ENCODE results near the gene TMEM209.
"Not testable (repeated sequence)": the region's sequence is repeated elsewhere in the genome, so short reads cannot be mapped to it uniquely, and the experiment has no call there.

Gene TMEM209

DNA sequence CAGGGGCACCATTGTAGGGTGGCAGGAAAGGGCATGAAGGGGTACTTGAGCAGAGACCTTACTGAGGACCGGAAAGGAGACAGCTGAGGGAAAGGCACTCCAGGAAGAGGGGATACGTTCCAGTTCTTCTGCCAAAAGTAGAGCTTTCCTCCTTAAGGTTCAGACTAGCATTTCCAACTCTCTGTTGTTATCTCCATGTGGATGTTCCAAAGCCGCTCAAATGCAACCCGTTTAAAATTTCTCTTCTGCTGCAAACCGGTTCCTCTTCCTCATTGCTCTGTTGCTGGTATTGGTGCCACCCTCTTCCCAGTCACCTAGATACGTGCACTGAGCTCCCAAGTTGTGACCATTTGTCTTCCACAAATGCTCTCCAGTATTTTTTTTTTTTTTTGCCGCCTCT, 47.5 kb downstream of the TMEM209 start:
- no peak for DNase-seq

DNA sequence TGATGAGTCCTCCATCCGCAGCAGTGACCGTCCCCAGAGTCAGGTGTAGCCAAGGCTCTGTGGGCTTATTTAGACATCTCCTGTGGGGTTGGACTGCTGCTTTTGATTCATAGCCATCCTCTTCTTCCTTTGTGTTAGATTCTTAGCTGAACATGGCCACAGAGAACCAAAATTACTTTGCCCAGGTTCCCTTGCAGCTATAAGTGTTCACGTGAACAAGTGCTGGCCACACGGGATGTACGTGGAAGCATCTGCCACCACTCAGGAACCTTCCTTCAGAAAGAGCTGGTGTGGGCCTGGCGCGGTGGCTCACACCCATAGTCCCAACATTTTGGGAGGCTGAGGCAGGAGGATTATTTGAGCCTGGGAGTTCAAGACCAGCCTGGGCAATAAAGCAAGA, 49.1 kb downstream of the TMEM209 start:
- DNase-seq, result no peak

DNA sequence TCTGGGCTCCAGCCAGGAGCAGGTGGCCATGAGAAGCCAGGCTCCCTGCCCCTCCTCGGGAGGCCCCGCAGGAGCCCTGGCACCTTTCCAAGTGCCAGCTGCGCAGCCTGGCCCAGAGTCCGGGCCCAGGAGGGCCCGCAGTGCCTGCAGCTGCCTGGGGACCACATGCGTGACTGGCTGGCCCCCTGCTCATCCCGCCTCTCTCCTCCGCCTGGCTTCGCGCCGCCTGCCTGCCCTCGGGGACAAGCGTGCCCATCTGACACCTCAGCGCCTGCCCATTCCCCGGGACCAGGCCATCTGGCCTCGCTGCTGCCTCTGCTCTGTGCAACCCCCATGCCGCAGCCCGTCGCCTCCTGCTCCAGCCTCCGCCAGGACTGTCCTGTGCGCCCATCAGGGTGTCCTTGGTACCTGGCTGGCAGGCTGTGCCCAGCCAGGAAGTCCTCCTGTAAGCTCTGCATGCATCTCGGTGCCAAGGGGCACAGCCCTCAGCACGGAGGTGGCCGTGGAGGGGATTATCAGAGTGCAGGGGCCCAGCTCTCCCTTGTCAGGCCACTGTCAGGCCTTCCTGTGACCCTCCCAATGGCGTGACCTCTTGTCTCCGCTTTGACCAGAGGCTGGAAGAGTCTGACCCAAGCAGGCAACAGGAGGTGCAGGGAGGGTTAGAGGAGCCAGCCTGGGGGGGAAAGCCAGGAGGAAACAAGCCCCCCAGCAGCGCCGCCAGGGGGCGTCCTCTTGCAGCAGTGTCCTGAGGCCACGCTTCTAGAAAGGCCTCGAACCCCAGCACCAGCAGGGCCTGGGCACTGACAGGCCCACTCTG, 50.5 kb downstream of the TMEM209 start:
- no peak for DNase-seq

DNA sequence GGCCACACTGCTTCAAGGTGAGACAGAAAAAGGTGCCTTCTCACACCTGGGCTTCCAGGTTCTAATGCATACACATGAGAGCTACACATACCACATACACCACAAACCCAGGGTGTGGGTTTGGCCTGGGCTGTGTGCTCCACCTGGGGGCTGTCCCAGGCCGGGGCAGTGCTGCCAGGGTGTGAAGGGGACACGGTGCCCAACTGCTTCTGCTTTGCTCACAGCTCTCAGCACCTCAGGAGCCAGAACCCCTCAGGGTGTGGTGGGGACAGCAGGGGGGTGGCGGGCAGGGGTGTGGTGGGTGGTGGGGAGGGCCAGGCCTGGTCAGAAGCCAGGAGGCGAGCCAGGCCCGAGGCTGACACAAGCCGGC, 51.1 kb downstream of the TMEM209 start:
- DNase-seq, result no peak

DNA sequence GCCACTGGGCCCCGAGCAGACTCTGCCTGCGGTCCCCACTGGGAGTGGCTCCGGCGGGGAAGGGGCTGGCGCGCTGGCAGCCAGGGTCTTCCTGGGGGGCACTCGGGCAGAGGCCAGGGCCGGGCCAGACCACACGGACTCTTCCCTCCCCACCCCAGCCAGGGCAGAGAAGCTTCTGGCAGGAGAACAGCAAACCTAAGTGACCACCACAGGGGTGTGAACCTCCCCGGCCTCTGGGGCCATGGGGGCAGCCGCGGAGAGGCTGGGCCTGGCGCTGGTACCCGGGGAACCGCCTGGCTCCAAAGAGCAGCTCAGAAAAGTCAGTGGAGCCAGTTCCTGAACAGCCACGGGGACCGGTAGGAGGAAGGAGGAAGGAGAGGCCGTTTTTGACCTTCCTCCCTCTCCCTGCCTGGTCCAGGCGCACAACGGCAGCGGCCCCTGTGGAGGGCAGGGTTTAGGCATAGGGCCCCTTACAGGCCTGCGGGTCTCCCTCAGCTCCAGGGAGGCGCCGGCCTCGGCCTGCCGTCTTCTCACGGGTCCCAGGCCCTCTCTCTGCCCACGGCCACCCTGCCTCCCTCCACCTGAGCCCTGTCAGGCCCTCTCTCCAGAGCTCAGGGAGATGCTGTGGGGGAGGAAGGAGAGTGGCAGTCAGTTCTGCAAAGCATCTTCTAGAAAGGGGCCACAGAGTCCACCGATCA, 51.8 kb downstream of the TMEM209 start:
- DNase-seq, result no peak

DNA sequence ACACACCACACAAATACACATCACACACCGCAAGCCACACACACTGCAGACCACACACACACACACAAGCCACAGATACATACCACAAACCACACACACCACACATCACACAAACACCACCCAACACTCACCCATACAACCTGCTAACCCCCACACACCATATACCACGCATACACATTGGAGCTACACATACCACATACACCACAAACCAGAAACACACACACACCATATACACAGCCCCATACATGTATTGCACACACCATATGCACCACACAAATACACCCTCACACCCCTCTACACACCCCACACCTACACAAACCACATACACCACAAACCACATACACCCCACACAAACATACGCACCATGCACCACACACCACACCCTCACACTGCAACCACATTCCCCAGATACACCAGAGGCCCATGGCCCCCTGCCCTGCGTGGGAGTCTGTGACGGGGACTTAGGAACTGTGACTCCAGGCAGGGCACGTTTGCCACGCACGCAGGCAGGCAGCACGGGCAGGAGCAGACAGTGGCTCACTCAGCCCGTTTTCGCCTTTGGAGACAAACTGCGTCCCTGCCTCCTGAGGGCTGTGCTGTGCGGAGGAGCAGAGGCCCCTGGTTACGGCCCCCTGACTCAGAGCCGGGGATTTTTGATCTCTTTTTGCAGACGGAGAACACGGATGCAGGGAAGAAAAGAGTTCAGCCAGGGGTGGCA, 52.6 kb downstream of the TMEM209 start:
- no peak for DNase-seq

DNA sequence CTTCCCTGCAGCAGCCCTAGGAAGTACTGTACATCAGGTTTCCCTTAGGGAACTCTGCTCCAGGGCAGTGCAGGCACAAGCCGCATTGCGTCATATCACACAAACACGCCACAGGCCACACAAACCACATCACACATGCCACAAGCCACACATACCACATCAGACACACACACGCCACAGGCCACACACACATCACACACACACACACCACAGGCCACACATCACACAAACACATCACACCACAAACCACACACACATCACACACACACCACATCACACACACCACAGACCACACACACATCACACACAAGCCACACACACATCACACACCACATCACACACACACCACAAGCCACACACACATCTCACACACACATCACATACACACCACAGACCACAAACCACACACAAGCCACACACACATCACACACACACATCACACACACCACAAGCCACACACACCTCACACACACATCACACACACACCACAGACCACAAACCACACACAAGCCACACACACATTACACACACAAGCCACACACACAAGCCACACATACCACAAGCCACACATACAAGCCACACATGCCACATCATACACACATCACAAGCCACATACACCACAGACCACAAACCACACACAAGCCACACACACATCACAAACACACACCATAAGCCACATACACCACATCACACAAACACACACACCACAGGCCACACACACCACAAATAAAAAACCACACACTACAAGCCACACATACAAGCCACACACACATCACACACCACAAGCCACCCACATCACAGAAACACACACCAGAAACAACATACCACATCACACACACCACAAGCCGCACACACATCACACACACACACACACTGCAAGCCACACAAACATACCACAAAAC, 53.4 kb downstream of the TMEM209 start:
- DNase-seq, result no peak

DNA sequence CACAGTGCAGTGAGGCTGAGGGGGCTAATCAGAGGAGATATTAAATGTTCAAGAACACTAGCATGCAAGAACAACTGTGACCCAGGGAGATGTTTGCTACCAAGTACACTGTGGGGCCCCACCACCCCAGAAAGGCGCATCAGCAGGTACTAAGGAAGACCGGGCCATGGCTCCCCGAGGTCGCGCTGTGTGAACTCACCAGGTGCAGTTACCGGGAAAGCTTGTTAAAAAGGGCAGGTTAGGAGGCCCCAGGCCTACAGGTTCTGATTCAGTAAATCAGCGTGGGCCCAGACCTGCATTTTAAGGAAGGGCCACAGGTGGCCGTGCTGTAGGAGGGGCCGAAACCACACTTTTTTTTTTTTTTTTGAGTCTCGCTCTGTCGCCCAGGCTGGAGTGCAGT, 54.6 kb downstream of the TMEM209 start:
- no peak for DNase-seq

DNA sequence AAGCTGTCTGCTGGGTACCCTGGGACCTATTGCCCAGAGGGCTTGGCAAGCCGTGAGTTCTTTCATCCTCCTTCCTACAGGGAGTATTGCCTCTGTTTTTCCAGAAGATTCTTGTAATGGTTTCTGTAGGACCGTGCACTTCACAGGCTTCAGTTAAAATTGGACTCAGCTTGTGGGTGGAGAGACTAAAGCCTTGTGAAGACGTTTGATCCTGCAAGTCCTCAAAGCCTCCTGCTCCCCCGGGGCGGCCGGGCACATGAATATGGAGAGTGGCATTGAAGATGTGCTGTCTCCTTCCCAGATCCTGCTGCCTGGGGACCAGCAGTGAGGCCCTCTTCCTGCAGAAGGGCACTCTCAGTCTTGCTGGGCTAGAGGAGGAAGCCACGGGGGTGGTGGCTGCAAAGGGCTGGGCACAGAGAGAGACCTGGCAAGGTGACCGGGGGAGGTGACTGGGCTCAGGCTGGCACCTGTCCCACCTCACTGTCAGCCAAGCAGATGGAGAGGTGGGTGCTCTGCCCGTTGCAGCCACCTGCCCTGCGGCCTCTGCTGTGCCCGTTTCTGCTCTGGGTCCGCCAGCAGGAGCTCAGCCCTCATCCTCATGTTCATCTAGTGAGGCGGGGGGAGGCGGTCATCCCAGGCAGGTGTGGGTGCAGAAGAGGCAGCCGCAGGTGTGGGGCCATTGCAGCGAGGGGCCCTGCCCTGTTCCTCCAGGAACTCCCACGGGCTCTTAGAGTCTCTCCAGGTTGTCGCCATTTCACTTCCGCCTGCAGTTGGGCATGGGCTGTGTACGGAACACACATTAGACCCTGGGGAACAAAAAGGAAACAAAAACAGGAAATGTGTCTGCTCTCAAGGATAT, 55.7 kb downstream of the TMEM209 start:
- no peak for DNase-seq

DNA sequence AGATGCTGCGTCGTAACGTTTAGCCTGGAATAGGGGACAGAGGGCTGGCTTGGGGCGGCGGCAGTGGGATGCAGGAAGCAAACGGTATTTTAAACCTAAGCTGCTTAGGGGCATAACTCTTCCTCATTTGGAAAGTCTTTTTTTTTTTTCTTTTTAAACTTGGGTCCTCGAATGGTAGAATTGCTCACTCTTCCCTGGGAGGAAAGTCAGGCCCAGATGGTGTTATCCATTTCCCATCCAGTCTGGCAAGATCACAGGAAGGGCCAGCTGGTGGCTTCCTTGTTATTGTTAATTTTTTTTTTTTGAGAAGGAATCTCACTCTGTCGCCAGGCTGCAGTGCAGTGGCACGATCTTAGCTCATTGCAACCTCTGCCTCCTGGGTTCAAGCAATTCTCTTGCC, 56.6 kb downstream of the TMEM209 start:
- DNase-seq, result no peak

DNA sequence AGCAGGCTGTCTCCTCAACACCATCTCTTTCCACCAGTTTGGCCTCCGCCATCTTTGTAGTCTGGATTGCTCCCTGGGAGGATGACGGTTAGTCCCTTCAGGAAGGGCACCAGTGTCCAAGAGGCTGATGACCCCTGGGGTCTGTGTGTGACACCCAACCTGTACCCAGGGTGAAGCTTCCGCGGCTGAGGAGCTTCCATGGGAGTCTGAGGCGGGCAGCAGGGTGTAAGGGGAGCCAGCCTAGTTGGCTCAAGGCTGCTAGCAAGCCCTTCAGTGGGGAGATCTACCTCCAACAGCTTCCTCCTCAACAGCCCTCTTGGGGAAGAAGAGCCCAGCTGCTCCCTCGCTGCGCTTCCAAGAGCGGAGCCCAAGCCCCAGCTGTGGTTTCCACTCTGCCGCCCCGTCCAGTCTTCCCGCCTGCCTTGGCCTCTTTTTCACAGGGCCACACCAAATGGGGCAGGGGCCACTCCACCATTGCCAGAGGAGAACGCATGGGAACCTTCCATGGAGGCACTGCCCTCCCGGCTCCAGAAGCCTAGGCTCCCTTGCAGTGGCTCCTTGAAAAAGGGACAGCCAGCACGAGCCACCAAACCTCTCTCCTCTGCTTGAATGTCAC, 57.4 kb downstream of the TMEM209 start:
- no peak for DNase-seq

DNA sequence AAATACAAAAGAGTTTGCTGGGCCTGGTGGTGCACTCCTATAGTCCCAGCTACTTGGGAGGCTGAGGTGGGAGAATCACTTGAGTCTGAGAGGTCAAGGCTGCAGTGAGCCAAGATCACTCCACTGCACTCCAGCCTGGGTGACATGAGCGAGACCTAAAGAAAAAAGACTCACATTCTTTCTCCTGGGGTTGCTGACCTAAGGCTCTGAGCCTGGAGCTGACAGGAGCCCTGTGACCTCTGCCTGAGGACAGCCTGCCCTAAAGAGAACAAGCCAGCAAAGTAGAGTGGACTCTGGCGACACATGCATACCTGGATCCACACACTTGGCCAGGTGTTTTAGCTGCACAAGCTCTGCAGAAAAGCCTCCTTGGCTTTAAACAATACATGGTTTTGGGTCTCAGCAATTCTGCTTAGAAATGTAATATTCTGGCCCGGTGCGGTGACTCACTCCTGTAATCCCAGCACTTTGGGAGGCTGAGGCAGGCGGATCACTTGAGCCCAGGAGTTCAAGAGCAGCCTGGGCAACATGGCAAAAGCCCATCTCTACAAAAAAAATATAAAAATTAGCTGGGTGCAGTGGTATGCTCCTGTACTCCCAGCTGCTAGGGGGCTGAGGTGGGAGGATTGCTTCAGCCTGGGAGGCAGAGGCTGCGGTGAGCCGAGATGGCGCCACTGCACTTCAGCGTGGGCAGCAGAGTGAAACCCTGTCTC, 58.4 kb downstream of the TMEM209 start:
- DNase-seq, result no peak

DNA sequence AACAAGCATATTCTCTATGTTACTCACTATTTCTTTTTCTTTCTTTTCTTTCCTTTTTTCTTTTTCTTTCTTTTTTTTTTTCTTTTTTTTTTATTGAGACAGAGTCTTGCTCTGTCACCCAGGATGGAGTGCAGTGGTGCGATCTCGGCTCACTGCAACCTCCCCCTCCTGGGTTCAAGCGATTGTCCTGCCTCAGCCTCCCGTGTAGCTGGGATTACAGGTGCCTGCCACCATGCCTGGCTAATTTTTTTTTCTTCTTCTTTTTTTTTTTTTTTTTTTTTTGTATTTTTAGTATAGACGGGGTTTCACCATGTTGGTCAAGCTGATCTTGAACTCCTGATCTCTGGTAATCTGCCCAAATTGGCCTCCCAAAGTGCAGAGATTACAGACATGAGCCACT, 59.1 kb downstream of the TMEM209 start:
- DNase-seq, result not testable (repeated sequence)

DNA sequence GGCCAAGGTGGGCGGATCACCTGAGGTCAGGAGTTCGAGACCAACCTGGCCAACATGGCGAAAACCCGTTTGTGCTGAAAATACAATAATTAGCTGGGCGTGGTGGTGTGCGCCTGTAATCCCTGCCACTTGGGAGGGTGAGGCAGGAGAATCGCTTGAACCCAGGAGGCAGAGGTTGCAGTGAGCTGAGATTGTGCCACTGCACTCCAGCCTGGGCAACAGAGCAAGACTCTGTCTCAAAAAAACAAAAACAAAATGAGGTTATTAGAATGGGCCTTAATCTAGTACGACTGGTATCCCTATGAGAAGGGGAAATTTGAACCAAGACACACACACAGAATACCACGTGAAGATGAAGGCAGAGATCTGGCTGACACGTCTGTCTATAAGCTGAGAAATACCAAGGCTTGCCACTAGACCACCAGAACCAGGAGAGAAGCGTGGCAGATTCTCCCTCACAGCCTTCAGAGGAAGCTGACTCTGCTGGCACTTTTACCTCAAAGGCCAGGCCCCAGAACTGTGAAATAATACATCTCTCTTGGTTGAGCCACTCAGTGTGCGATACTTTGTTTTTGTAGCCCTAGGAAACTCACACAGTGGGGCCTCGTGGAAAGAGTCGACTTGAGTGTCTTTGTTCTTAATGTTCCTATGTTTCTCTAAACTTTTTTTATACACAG, 59.6 kb downstream of the TMEM209 start:
- no peak for DNase-seq

DNA sequence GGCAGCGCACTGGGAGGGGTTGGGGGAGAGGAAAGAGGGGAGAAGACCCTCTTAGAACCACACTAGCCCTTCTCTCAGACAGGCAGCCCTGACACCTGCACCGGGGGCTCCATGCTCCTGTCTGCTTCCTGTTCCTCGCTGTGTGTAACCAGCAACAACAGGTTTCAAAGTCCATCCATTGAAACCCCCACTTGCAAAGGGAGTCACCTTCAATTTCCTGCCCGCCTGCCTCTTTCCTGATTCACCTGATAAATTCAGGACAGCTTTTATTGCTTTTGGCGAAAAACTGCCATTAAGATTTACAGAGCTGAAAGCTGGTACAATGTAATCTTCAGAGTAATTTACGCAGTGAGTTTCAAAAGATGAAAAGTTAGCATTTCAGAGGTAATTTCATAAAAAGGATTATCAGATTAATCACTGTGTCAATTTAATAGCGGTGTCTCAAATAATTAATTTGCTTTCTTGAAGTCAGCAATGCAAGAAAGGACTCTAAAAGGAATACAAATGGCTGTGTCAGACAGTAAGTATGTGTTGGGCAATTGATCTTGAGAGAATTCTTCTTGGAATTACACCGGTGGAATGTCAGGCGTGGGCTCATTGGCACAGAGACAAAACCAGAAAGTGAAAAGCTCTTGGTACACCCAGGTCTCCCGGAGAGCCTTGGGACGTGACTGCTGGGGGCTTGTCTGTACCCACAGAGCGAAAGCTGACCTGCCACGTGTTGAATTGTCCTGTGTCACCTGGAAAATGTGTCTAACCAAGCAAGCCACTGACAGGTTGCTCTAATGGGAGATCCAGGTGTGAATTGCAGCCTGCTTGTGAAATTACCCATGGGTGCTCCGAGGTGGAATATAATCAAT, 60.7 kb downstream of the TMEM209 start:
- no peak for DNase-seq

DNA sequence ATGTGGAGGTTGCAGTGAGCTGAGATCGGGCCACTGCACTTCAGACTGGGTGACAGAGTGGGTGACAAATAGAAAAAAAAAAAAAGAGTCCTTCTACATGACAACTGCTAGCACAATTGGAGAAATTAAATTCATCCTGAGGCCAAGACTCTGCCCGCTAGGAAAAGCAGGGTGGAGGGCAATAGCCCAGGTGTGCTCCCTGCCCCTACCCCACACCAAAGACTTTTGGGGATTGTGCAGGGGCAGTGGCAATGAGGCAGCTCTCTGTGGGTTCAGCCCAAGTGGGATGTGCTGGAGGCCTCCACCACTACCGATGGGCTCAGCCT, 61.3 kb downstream of the TMEM209 start:
- no peak for DNase-seq

DNA sequence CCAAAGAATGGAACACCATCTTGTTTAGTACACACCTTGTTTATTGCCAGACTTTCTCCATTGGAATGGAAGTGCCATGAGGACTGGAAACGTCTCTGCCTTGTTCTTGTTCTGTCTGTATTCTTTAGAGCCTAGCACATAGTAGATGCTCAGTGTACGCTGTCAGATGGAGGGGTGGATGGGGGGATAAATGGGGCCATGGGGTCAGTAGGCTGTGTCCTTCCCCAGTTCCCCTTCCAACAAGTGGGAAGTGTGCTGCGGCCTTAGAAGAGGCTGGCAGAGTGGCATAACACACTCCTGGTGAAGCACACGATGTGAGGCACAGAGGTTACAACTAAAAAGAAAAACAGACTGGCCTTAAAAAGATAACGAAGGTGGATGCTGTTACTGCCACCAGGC, 61.9 kb downstream of the TMEM209 start:
- DNase-seq, result no peak

DNA sequence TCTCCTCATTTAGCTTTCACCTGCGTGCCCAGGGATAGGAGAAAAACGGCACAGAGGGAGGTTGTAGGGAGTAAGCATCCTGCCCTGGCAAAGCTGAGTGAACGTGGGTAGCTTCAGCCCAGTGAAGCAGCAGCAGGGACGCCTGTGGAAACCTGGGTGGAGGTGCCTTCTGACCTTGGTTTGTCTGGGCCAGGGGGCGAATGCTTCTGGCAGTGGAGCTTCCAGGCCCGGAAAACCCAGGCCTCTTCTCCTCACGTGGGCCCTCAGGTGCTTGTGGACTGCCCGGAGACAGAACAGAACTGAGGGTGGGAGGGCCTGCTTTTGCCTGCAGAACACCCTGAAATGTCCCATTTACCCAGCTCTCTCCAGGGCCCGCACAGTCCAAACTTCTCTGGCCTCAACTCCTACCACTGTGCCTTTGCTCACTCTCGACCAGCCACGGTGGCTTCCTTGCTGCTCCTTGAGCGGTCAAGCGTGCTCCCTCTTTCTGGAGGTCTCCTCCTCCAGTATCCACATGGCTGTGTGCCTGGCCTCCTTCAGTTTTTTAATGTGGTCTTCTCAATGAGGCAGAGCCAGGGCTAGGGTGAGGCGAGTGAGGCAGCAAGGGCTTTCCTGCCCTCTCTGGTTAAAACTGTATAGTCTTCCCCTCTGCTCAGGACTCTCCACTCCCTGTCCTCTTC, 62.4 kb downstream of the TMEM209 start:
- no peak for DNase-seq
